IPS DF 6.9 (cell line): ENCODE data around the gene CHCHD10.

ENCODE experiments used
- DNase-seq: peaks from one replicate; pipeline ENCODE4 v3.0.0-alpha.2; 2013; ENCODE audit warnings: low read depth, low spot score
- H3K27ac ChIP-seq: one replicate; pipeline ENCODE4 v1.5.1; 2013; ENCODE audit warnings: low read length, control low read depth
- H3K27me3 ChIP-seq: 2 replicates; pipeline ENCODE4 v1.6.1; 2013; ENCODE audit warnings: mild to moderate bottlenecking, low read length; ENCODE audit not compliant: control insufficient read depth, insufficient read depth
- H3K36me3 ChIP-seq: 2 replicates; pipeline ENCODE4 v1.6.1; 2013; ENCODE audit warnings: low read length; ENCODE audit not compliant: control insufficient read depth, insufficient read depth
- H3K4me1 ChIP-seq: 2 replicates; pipeline ENCODE4 v1.6.1; 2013; ENCODE audit warnings: low read length; ENCODE audit not compliant: control insufficient read depth, insufficient read depth
- H3K4me3 ChIP-seq: 2 replicates; pipeline ENCODE4 v1.5.1; 2013; ENCODE audit warnings: mild to moderate bottlenecking, low read length
- H3K9me3 ChIP-seq: 2 replicates; pipeline ENCODE4 v1.6.1; 2013; ENCODE audit warnings: low read length, inconsistent platforms; ENCODE audit not compliant: control insufficient read depth, insufficient read depth
- WGBS: extraction: QIAGEN DNeasy Blood & Tissue Kit; methylation state at CpG from one replicate; pipeline ENCODE4 v1.1.7; 2013; ENCODE audit warnings: mixed read lengths, missing lambda C conversion rate; ENCODE audit not compliant: insufficient read length, insufficient coverage; 5-methylcytosine and 5-hydroxymethylcytosine counted together

Gene CHCHD10

GRCh38 chr22:23720855-23721254 is 46.9 kb downstream of the CHCHD10 start:
- H3K36me3 ChIP-seq = no peaks in the 10 kb centered on the region
- H3K9me3 ChIP-seq = no peaks in the 10 kb centered on the region
- no peaks in the 10 kb centered on the region for H3K27me3 ChIP-seq
- H3K4me1 ChIP-seq = no peaks in the 10 kb centered on the region
- no peak overlapping the region for H3K4me3 ChIP-seq
- no peak overlapping the region for H3K27ac ChIP-seq
- no peak for DNase-seq
- no CpG with 5 or more reads among the region's 6 CpGs for WGBS

GRCh38 chr22:23718371-23719165 is 49.2 kb downstream of the CHCHD10 start:
- no peak overlapping the region for H3K27ac ChIP-seq
- no CpG with 5 or more reads among the region's 17 CpGs for WGBS

GRCh38 chr22:23716811-23717801 is 50.7 kb downstream of the CHCHD10 start:
- peak; percentile 76 for DNase-seq
- Histone ChIP-seq H3K9me3 (no peaks in the 10 kb centered on the region), H3K36me3 (peaks cover 9% of the 10 kb centered on the region), H3K27me3 (no peaks in the 10 kb centered on the region), H3K4me1 (no peaks in the 10 kb centered on the region), H3K4me3 (peak overlapping the region; percentile 55; the same call in 1 of the 2 replicates), H3K27ac (no peak overlapping the region)
- WGBS = no CpG with 5 or more reads among the region's 84 CpGs

More at GRCh38 chr22:23718371-23719165, 49.2 kb downstream of the CHCHD10 start:
- no peak for DNase-seq
- no peaks in the 10 kb centered on the region for H3K4me1 ChIP-seq
- peaks cover 6% of the 10 kb centered on the region for H3K36me3 ChIP-seq
- no peaks in the 10 kb centered on the region for H3K9me3 ChIP-seq
- H3K27me3 ChIP-seq = no peaks in the 10 kb centered on the region
- no peak overlapping the region for H3K4me3 ChIP-seq
